Testis (tissue), 3 donors: ENCODE data around the gene RNF123. TPM values are rescaled to one million over a fixed set of nuclear protein-coding genes. Genes with fewer than 3 reads are reported as not detected.

Experiments
- DNase-seq: peaks from one replicate; pipeline ENCODE4 v3.0.0-alpha.2; 2019
- H3K27ac ChIP-seq, 2 donors: fragments of 200-600 bp; sonication (generic); one replicate each; pipeline ENCODE4 v1.5.1; 2019
- H3K27me3 ChIP-seq: fragments of 200-600 bp; sonication (generic); one replicate; pipeline ENCODE4 v1.5.1; 2019
- H3K36me3 ChIP-seq: fragments of 200-600 bp; sonication (generic); one replicate; pipeline ENCODE4 v1.5.1; 2017; ENCODE audit warnings: low read depth; ENCODE audit errors: missing control alignments
- H3K4me1 ChIP-seq: fragments of 200-600 bp; sonication (generic); one replicate; pipeline ENCODE4 v1.5.1; 2019
- H3K4me3 ChIP-seq, 2 donors: fragments of 200-600 bp; sonication (generic); one replicate each; pipeline ENCODE4 v1.5.1; 2017 to 2019
- H3K9me3 ChIP-seq: fragments of 200-600 bp; sonication (generic); one replicate; pipeline ENCODE4 v1.5.1; 2017
- CTCF ChIP-seq, 3 experiments: fragments of 450-650 bp in 2 of 3; fragments of 200-600 bp in 1 of 3; sonication (generic) in 1 of 3; IDR thresholded peaks; one replicate each; pipeline ENCODE4 v1.5.1; 2016 to 2019; ENCODE audit warnings: antibody characterized with exemption in 3 of 3, mild to moderate bottlenecking in 2 of 3, moderate library complexity in 1 of 3
- POLR2A ChIP-seq: fragments of 450-650 bp; IDR thresholded peaks from one replicate; pipeline ENCODE4 v1.6.1; 2017; ENCODE audit warnings: antibody characterized with exemption, mild to moderate bottlenecking, moderate library complexity
- WGBS, 2 donors: methylation state at CpG; one replicate each; pipeline ENCODE4 v1.1.5; 2018; 5-methylcytosine and 5-hydroxymethylcytosine counted together
- intact Hi-C: fragments of 100-400 bp; cut with DNase I; formaldehyde crosslinking; loops from one replicate; pipeline ENCODE4 v1.15.1; 2023; ENCODE audit warnings: low total_unique reads
- polyA plus RNA-seq: library from polyadenylated mRNA; stranded (reverse); fragments of 350-450 nt; fragmentation: Illumina TruSeq; extraction: RNeasy Lipid Tissue Mini Kit (QIAGEN cat#74804); gene quantifications from one replicate; pipeline ENCODE4 v1.2.3, GENCODE V29; 2014; ENCODE audit warnings: low read depth, low replicate concordance; ENCODE audit not compliant: insufficient read depth
- total RNA-seq, 2 donors: library from RNA; depleted of rRNA; stranded (reverse); fragments of >200 nt; gene quantifications; one replicate each; pipeline ENCODE4 v1.2.3, GENCODE V29; 2016

RNF123 gene
- total and polyA plus RNA-seq, 3 donors from 2014 or later = 54.7 to 79.7 (median 72.4) TPM

- Histone ChIP-seq H3K36me3 (no peaks in the 10 kb centered on the region), H3K27me3 (no peaks in the 10 kb centered on the region), H3K27ac (no peak overlapping the region), H3K4me3 (no peak overlapping the region), H3K4me1 (no peaks in the 10 kb centered on the region), H3K9me3 (no peaks in the 10 kb centered on the region)
- intact Hi-C loops = no loop called here
- TF ChIP-seq CTCF (IDR thresholded peaks at IDR 0.05) = no peak
- no peak for TF ChIP-seq POLR2A
- 96% methylated on average over 9 to 31 of the region's 34 CpGs for WGBS, 2 donors
- DNase-seq = no peak
Observed at GRCh38 chr3:49662720-49663413, 26.5 kb upstream of the RNF123 start.

DNA sequence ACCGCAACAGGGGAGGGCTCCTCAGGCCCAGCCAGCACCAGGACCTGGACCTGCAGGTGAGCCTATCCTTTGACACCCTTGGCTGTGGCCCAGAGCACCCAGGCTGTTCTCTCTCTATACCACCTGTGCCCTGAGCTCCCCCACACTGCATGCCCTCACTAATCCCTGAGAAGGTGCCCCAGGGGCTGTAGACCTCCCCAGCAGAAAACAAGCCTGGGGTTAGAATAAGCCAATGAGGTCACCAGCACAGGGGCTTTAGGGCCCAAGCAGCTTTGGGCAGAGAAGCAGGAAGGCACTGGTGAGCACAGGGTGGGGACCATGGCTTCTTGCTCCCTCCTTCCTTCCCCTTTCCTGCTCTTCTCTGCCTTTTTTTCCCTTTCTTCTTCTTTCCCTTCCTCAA lies 25.5 kb upstream of the RNF123 start:
- WGBS, 2 donors = 88% methylated on average over 1 of the region's 1 CpG; no CpG with 5 or more reads in 1 of the 2 donors
- Histone ChIP-seq H3K9me3 (no peaks in the 10 kb centered on the region), H3K4me3 (no peak overlapping the region), H3K27me3 (no peaks in the 10 kb centered on the region), H3K36me3 (no peaks in the 10 kb centered on the region), H3K27ac (no peak overlapping the region), H3K4me1 (no peaks in the 10 kb centered on the region)
- TF ChIP-seq CTCF (IDR thresholded peaks at IDR 0.05) = no peak
- no peak for TF ChIP-seq POLR2A
- no peak for DNase-seq
- intact Hi-C loops = no loop called here

- no peak overlapping the region for H3K27ac ChIP-seq
- no peaks in the 10 kb centered on the region for H3K27me3 ChIP-seq
- H3K36me3 ChIP-seq = no peaks in the 10 kb centered on the region
- WGBS, 2 donors = 95 to 100% methylated on average over 8 to 11 of the region's 11 CpGs
- TF ChIP-seq CTCF (IDR thresholded peaks at IDR 0.05) (no peak), POLR2A (no peak)
- DNase-seq = no peak
- no peaks in the 10 kb centered on the region for H3K9me3 ChIP-seq
- intact Hi-C loops = no loop called here
- H3K4me3 ChIP-seq = no peak overlapping the region
- H3K4me1 ChIP-seq = no peaks in the 10 kb centered on the region
Observed at GRCh38 chr3:49664300-49664699, 25.1 kb upstream of the RNF123 start.

DNA sequence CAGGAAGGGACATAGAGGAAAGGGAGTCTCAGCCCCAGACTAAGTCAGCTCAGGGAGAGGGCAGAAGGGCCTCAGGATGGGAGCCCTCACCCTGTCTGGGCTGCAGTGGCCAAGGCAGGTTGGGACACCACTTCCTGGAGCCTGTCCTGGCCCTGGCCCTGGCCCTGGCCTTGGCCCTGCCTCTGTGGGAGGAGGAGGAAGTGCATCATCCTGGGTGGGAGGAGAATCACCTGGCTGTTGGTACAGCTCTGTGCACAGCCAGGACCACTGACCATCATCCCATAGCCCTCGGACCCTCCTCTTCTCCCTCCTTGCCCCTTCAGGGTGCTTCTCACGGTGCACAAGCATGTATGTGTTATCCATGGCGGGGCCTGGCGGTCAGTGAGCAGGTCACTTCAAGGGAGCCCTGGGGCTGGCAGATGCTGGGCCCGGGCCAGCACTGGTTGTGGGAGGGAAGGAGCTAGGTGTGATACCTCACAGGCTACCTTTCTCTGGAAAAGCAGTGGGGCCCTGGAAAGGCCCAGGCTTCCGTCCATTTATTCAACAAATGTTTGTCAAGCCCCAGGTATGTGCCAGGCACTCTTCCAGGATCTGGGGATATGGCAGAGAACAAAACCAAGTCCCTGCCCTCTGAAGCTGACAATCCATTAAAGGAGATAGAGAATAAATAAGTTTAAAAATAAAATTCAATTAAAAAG lies 23.4 kb upstream of the RNF123 start:
- no peaks in the 10 kb centered on the region for H3K4me1 ChIP-seq
- no peaks in the 10 kb centered on the region for H3K36me3 ChIP-seq
- no peaks in the 10 kb centered on the region for H3K27me3 ChIP-seq
- no peak overlapping the region for H3K4me3 ChIP-seq
- H3K9me3 ChIP-seq = no peaks in the 10 kb centered on the region
- DNase-seq = no peak
- no peak overlapping the region for H3K27ac ChIP-seq
- intact Hi-C loops = no loop called here
- TF ChIP-seq POLR2A = no peak
- TF ChIP-seq CTCF (IDR thresholded peaks at IDR 0.05) = no peak
- WGBS, 2 donors = 87 to 93% methylated on average over 6 of the region's 6 CpGs
